Fibroblast of lung (primary cell): ENCODE results near the gene ATAD5. TPM values are rescaled to one million over a fixed set of nuclear protein-coding genes. Genes with fewer than 3 reads are reported as not detected.

ENCODE experiments used
- DNase-seq, 2 donors: peaks; one replicate each; pipeline versions ENCODE4 v3.0.0 to v3.0.0-alpha.2; 2010; ENCODE audit warnings: low read depth in 2 of 2
- H2AFZ ChIP-seq: 2 replicates; pipeline ENCODE4 v1.5.1; 2012; ENCODE audit warnings: low read length, control low read depth, inconsistent platforms
- H3K27ac ChIP-seq: 2 replicates; pipeline ENCODE4 v1.5.1; 2011; ENCODE audit warnings: low read length, control low read depth; ENCODE audit not compliant: insufficient read depth
- H3K27me3 ChIP-seq: 2 replicates; pipeline ENCODE4 v1.5.1; 2011; ENCODE audit warnings: mild to moderate bottlenecking, low read length; ENCODE audit not compliant: control insufficient read depth, insufficient read depth
- H3K36me3 ChIP-seq: 2 replicates; pipeline ENCODE4 v1.5.1; 2011; ENCODE audit warnings: low read length; ENCODE audit not compliant: control insufficient read depth, insufficient read depth
- H3K4me1 ChIP-seq: 2 replicates; pipeline ENCODE4 v1.5.1; 2011; ENCODE audit warnings: low read length; ENCODE audit not compliant: control insufficient read depth, insufficient read depth; ENCODE audit errors: extremely low read depth
- H3K4me2 ChIP-seq: 2 replicates; pipeline ENCODE4 v1.5.1; 2011; ENCODE audit warnings: low read length, control low read depth; ENCODE audit not compliant: insufficient read depth; ENCODE audit errors: extremely low read depth
- H3K4me3 ChIP-seq, 4 experiments: fragments of 200-600 bp in 1 of 4; sonication (generic) in 1 of 4; replicated peaks in 1 of 4; 2 replicates each; pipeline ENCODE4 v1.5.1; 2011 to 2016; ENCODE audit warnings: low read length in 4 of 4, low read depth in 3 of 4, mild to moderate bottlenecking in 3 of 4, control low read depth in 2 of 4, inconsistent platforms in 1 of 4, mixed read lengths in 1 of 4; ENCODE audit not compliant: insufficient read depth in 1 of 4; ENCODE audit errors: control extremely low read depth in 1 of 4
- H3K79me2 ChIP-seq: 2 replicates; pipeline ENCODE4 v1.5.1; 2012; ENCODE audit warnings: mild to moderate bottlenecking, low read length, inconsistent platforms; ENCODE audit not compliant: control insufficient read depth, insufficient read depth
- H3K9ac ChIP-seq: 2 replicates; pipeline ENCODE4 v1.5.1; 2011; ENCODE audit warnings: mild to moderate bottlenecking, low read length, control low read depth; ENCODE audit not compliant: insufficient read depth
- H3K9me3 ChIP-seq: 2 replicates; pipeline ENCODE4 v1.5.1; 2012; ENCODE audit warnings: low read depth, low read length; ENCODE audit not compliant: control insufficient read depth, insufficient read depth
- H4K20me1 ChIP-seq: 2 replicates; pipeline ENCODE4 v1.5.1; 2011; ENCODE audit warnings: low read length; ENCODE audit not compliant: control insufficient read depth, insufficient read depth; ENCODE audit errors: extremely low read depth
- CTCF ChIP-seq, 2 donors: IDR thresholded peaks in 1 of 2; conservative IDR thresholded peaks in 1 of 2; 1 replicate in 1 of 2; 2 replicates in 1 of 2; pipeline ENCODE4 v1.5.1; 2011 to 2012; ENCODE audit warnings: low read length in 2 of 2, control low read depth in 1 of 2, inconsistent platforms in 1 of 2, low read depth in 1 of 2, mild to moderate bottlenecking in 1 of 2
- EZH2 ChIP-seq: IDR thresholded peaks from 2 replicates; pipeline ENCODE4 v1.5.1; 2012; ENCODE audit warnings: low read length, control low read depth, mild to moderate bottlenecking; ENCODE audit errors: missing control alignments
- polyA plus RNA-seq, 2 donors: library from polyadenylated mRNA; depleted of rRNA in 1 of 2; stranded (reverse) in 1 of 2; unstranded in 1 of 2; fragments of >200 nt; gene quantifications; 2 replicates each; pipeline ENCODE4 v1.2.1, GENCODE V29; 2011 to 2012; ENCODE audit warnings: missing spikeins in 1 of 2
- total RNA-seq: library from RNA; depleted of rRNA; stranded (reverse); fragments of >200 nt; gene quantifications from 2 replicates; pipeline ENCODE4 v1.2.1, GENCODE V29; 2014

ATAD5 gene
- total and polyA plus RNA-seq, 2 donors (not counting 1 experiment from before 2014, with no cell fraction given) = 0.83 to 1.6 TPM

GRCh38 chr17:30913955-30914354 is 82.2 kb downstream of the ATAD5 start:
- H3K9ac ChIP-seq = no peak overlapping the region
- no peak overlapping the region for H3K4me3 ChIP-seq
- no peak overlapping the region for H2AFZ ChIP-seq
- H3K79me2 ChIP-seq = no peaks in the 10 kb centered on the region
- H3K27me3 ChIP-seq = no peaks in the 10 kb centered on the region
- no peaks in the 10 kb centered on the region for H3K4me1 ChIP-seq
- no peaks in the 10 kb centered on the region for H3K9me3 ChIP-seq
- no peak for DNase-seq
- TF ChIP-seq EZH2 = no peak
- TF ChIP-seq CTCF (conservative IDR thresholded peaks at IDR 0.05 in 1 of 2, IDR thresholded peaks at IDR 0.05 in 1 of 2; ENCODE audit: low read depth in 1 of 2, low read length in 2 of 2) = no peak
- H3K27ac ChIP-seq = no peak overlapping the region
- no peak overlapping the region for H3K4me2 ChIP-seq
- H4K20me1 ChIP-seq = no peaks in the 10 kb centered on the region
- H3K36me3 ChIP-seq = no peaks in the 10 kb centered on the region

- H3K27me3 ChIP-seq = no peaks in the 10 kb centered on the region
- no peaks in the 10 kb centered on the region for H3K36me3 ChIP-seq
- H3K4me2 ChIP-seq = no peak overlapping the region
- no peak for TF ChIP-seq EZH2
- TF ChIP-seq CTCF (conservative IDR thresholded peaks at IDR 0.05 in 1 of 2, IDR thresholded peaks at IDR 0.05 in 1 of 2; ENCODE audit: low read depth in 1 of 2, low read length in 2 of 2) = no peak
- H3K79me2 ChIP-seq = no peaks in the 10 kb centered on the region
- H3K9me3 ChIP-seq = no peaks in the 10 kb centered on the region
- H2AFZ ChIP-seq = no peak overlapping the region
- no peak overlapping the region for H3K27ac ChIP-seq
- H3K4me3 ChIP-seq = no peak overlapping the region
- no peaks in the 10 kb centered on the region for H4K20me1 ChIP-seq
- DNase-seq = no peak
- H3K4me1 ChIP-seq = peaks cover 8% of the 10 kb centered on the region
- H3K9ac ChIP-seq = no peak overlapping the region
Measured at GRCh38 chr17:30915833-30916611, 84.3 kb downstream of the ATAD5 start.

GRCh38 chr17:30917050-30917449 is 85.3 kb downstream of the ATAD5 start:
- Histone ChIP-seq H3K79me2 (no peaks in the 10 kb centered on the region), H2AFZ (no peak overlapping the region), H3K4me1 (peaks cover 8% of the 10 kb centered on the region), H3K9me3 (no peaks in the 10 kb centered on the region), H3K4me2 (no peak overlapping the region), H3K9ac (no peak overlapping the region), H3K36me3 (no peaks in the 10 kb centered on the region), H4K20me1 (no peaks in the 10 kb centered on the region), H3K27me3 (no peaks in the 10 kb centered on the region), H3K4me3 (no peak overlapping the region), H3K27ac (no peak overlapping the region)
- DNase-seq = no peak
- TF ChIP-seq CTCF (conservative IDR thresholded peaks at IDR 0.05 in 1 of 2, IDR thresholded peaks at IDR 0.05 in 1 of 2; ENCODE audit: low read depth in 1 of 2, low read length in 2 of 2) (no peak), EZH2 (no peak)
